ENCODE data around the gene BLOC1S3.

DNA sequence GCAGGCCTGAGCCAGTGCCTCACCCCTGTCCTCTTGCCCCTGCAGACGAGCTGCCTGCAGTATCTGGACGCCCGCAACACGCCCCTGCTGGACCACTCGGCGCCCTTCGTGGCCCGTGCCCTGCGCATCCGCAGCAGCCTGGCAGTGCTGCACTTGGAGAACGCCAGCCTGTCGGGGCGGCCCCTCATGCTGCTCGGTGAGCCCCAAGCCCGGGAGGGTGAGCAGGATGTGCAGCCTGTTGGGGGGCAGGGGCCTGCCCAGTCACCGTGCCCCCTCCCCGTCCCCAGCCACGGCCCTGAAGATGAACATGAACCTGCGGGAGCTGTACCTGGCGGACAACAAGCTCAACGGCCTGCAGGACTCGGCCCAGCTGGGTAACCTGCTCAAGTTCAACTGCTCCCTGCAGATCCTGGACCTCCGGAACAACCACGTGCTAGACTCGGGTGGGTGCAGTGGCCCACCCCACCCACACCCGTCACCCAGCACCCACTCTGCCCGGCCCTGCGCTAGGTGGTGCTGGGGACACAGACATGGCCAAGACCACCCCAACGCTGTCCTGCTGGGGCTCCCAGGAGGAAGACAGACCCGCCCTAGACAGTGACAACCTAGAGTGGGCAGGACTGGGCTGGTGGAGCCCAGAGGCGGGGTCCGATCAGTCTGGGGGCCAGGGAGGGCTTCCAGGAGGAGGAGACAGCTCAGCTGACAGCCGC is 36.4 kb upstream of the BLOC1S3 start:
- TF ChIP-seq CTCF (conservative IDR thresholded peaks at IDR 0.05) (no peak), ZFX (IDR thresholded peaks at IDR 0.05) (no peak)

All from C4-2B (cell line).